HCT116 (cell line): ENCODE results near the gene TAF8. TPM values are rescaled to one million over a fixed set of nuclear protein-coding genes. Genes with fewer than 3 reads are reported as not detected.

Source experiments
- ATAC-seq: fragments of 200-7000 bp; cut with Tn5 transposase; 2 replicates; pipeline ENCODE4 v1.9.1; 2020; ENCODE audit warnings: mild to moderate bottlenecking, moderate library complexity
- BruUV-seq: library from RNA; stranded (reverse); fragments of 400-500 nt; replicated peaks from 2 replicates; lab custom pipeline; 2021; lab: Mats Ljungman, UMichigan
- CTCF ChIA-PET: fragments of 300-600 bp; sonication (Branson Sonifier 250); formaldehyde crosslinking; loops from one replicate; lab custom pipeline; 2021; ENCODE audit warnings: antibody characterized with exemption; lab: Charles Lee
- POLR2A ChIA-PET: fragments of 300-600, 350-600 bp; sonication (Branson Sonifier 250); formaldehyde crosslinking; loops from one replicate; lab custom pipeline; 2021; ENCODE audit warnings: antibody characterized with exemption; lab: Charles Lee
- RAD21 ChIA-PET, 2 experiments: fragments of 300-600 bp; sonication (Branson Sonifier 250); formaldehyde crosslinking; loops; one replicate each; lab custom pipeline; 2023; ENCODE audit warnings: low total read pairs in 2 of 2; ENCODE audit not compliant: uncharacterized antibody in 2 of 2, unreplicated experiment in 2 of 2, low non-redundant PET in 1 of 2; lab: Charles Lee
- DNase-seq: peaks from one replicate; pipeline ENCODE4 v3.0.0-alpha.2; 2010; ENCODE audit warnings: low read depth, low spot score
- H2AFZ ChIP-seq: fragments of 200-600 bp; shearing (Covaris generic), sonication (generic); 2 replicates; pipeline ENCODE4 v1.6.1; 2017; ENCODE audit warnings: low read depth, mixed run types, mixed read lengths, antibody characterized with exemption, low read length; ENCODE audit not compliant: poor library complexity, severe bottlenecking
- H3K27ac ChIP-seq: 2 replicates; pipeline ENCODE4 v1.5.1; 2012; ENCODE audit warnings: low read depth, low read length
- H3K27me3 ChIP-seq: fragments of 200-600 bp; sonication (generic); 2 replicates; pipeline ENCODE4 v1.6.1; 2016; ENCODE audit warnings: mixed run types, low read length, mixed read lengths; ENCODE audit not compliant: insufficient read depth
- H3K36me3 ChIP-seq, 2 experiments: fragments of 200-500 bp in 1 of 2; fragments of 200-600 bp in 1 of 2; sonication (Bioruptor generic) in 1 of 2; sonication (generic) in 1 of 2; 2 replicates each; pipeline versions ENCODE4 v1.5.1 to v1.6.1; 2014 to 2016; ENCODE audit warnings: low read length in 2 of 2, inconsistent platforms in 1 of 2, mixed read lengths in 1 of 2, mixed run types in 1 of 2; ENCODE audit not compliant: insufficient read depth in 2 of 2, control insufficient read depth in 1 of 2
- H3K4me1 ChIP-seq, 2 experiments: fragments of 200-600 bp in 1 of 2; sonication (generic) in 1 of 2; 2 replicates each; pipeline versions ENCODE4 v1.5.1 to v1.6.1; 2012 to 2017; ENCODE audit warnings: low read length in 2 of 2, inconsistent platforms in 1 of 2, mild to moderate bottlenecking in 1 of 2, mixed read lengths in 1 of 2, mixed run types in 1 of 2, moderate library complexity in 1 of 2; ENCODE audit not compliant: insufficient read depth in 2 of 2, control insufficient read depth in 1 of 2
- H3K4me2 ChIP-seq: fragments of 200-600 bp; sonication (generic); 2 replicates; pipeline ENCODE4 v1.6.1; 2017; ENCODE audit warnings: mixed run types, low read length, mixed read lengths
- H3K4me3 ChIP-seq, 2 experiments: fragments of 200-600 bp in 1 of 2; sonication (generic) in 1 of 2; replicated peaks in 1 of 2; 2 replicates each; pipeline ENCODE4 v1.5.1; 2011 to 2016; ENCODE audit warnings: low read length in 2 of 2, control low read depth in 1 of 2, low read depth in 1 of 2, mild to moderate bottlenecking in 1 of 2, mixed read lengths in 1 of 2, mixed run types in 1 of 2
- H3K79me2 ChIP-seq: fragments of 200-600 bp; sonication (generic); 2 replicates; pipeline ENCODE4 v1.6.1; 2017; ENCODE audit warnings: mild to moderate bottlenecking, mixed run types, low read length, moderate library complexity, mixed read lengths; ENCODE audit not compliant: insufficient read depth
- H3K9ac ChIP-seq: fragments of 200-600 bp; sonication (generic); 2 replicates; pipeline ENCODE4 v1.6.1; 2016; ENCODE audit warnings: low read length, mixed read lengths
- H3K9me2 ChIP-seq: fragments of 200-600 bp; sonication (generic), shearing (Covaris generic); 2 replicates; pipeline ENCODE4 v1.6.1; 2017; ENCODE audit warnings: mixed run types, mild to moderate bottlenecking, moderate library complexity; ENCODE audit not compliant: insufficient read depth
- H3K9me3 ChIP-seq, 2 experiments: fragments of 200-500 bp in 1 of 2; fragments of 200-600 bp in 1 of 2; sonication (Bioruptor generic) in 1 of 2; sonication (generic) in 1 of 2; 2 replicates each; pipeline ENCODE4 v1.6.1; 2014 to 2017; ENCODE audit warnings: low read length in 2 of 2, mixed read lengths in 2 of 2, inconsistent platforms in 1 of 2, low read depth in 1 of 2, mild to moderate bottlenecking in 1 of 2, mixed run types in 1 of 2, moderate library complexity in 1 of 2; ENCODE audit not compliant: control insufficient read depth in 1 of 2, insufficient read depth in 1 of 2
- H4K20me1 ChIP-seq: fragments of 200-600 bp; sonication (generic), shearing (Covaris generic); 2 replicates; pipeline ENCODE4 v1.6.1; 2017; ENCODE audit warnings: mixed run types, mild to moderate bottlenecking, moderate library complexity; ENCODE audit not compliant: insufficient read depth
- CBX3 ChIP-seq: IDR thresholded peaks from 2 replicates; pipeline ENCODE4 v1.6.1; 2012; ENCODE audit warnings: low read depth
- CEBPB ChIP-seq: IDR thresholded peaks from 2 replicates; pipeline ENCODE4 v1.6.1; 2012; ENCODE audit warnings: low read depth
- FOSL1 ChIP-seq: IDR thresholded peaks from 2 replicates; pipeline ENCODE4 v1.6.1; 2012; ENCODE audit warnings: low read depth
- JUND ChIP-seq: IDR thresholded peaks from 2 replicates; pipeline ENCODE4 v1.6.1; 2012
- RAD21 ChIP-seq: IDR thresholded peaks from 2 replicates; pipeline ENCODE4 v1.6.1; 2012; ENCODE audit warnings: low read depth, mild to moderate bottlenecking
- SP1 ChIP-seq: IDR thresholded peaks from 2 replicates; pipeline ENCODE4 v1.6.1; 2012; ENCODE audit warnings: low read depth
- SRF ChIP-seq: IDR thresholded peaks from 2 replicates; pipeline ENCODE4 v1.6.1; 2012; ENCODE audit warnings: low read depth
- TCF7L2 ChIP-seq: IDR thresholded peaks from 2 replicates; pipeline ENCODE4 v1.7.0; 2011; ENCODE audit warnings: borderline replicate concordance, inconsistent platforms; ENCODE audit not compliant: insufficient read depth, insufficient read length; ENCODE audit errors: extremely low read depth
- YY1 ChIP-seq: IDR thresholded peaks from 2 replicates; pipeline ENCODE4 v1.6.1; 2011; ENCODE audit warnings: low read length, low read depth, moderate library complexity, mild to moderate bottlenecking; ENCODE audit not compliant: insufficient replicate concordance; ENCODE audit errors: extremely low read depth
- ZBTB33 ChIP-seq: IDR thresholded peaks from 2 replicates; pipeline ENCODE4 v1.6.1; 2011; ENCODE audit warnings: mild to moderate bottlenecking, low read length, moderate library complexity; ENCODE audit not compliant: insufficient replicate concordance; ENCODE audit errors: extremely low read depth
- ZFX ChIP-seq: fragments of 450-650 bp; IDR thresholded peaks from 2 replicates; pipeline ENCODE4 v1.6.1; 2017
- ZNF274 ChIP-seq: fragments of 200-500 bp; sonication (Bioruptor generic); IDR thresholded peaks from 2 replicates; pipeline ENCODE4 v1.6.1; 2014; ENCODE audit warnings: mild to moderate bottlenecking, low read depth, low read length, inconsistent platforms
- intact Hi-C: fragments of 100-400 bp; cut with micrococcal nuclease; formaldehyde crosslinking; loops from 2 replicates; pipeline ENCODE4 v1.10.0; 2022
- total RNA-seq: library from RNA; stranded (reverse); gene quantifications from one replicate; pipeline ENCODE4 v1.2.1, GENCODE V29; 2021; ENCODE audit not compliant: unreplicated experiment

Gene TAF8
- total RNA-seq, 1 experiment from 2014 or later: 29.5 TPM

DNA sequence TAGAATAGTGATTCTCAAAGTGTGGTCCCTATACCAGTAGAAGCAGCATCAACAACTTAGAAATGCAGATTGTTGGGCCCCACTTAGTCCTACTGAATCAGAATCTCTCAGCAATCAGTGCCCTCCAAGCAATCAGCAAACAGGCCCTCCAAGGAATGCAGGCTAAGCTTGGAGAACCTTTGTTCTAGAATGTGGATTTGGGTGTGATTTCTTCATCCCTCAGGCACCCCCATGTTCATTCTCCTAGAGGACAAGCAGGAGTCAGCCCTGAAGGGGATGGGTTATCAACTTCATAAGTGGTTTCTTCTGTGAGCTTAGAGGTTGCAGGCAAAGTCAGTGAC lies 40.5 kb upstream of the TAF8 start:
- ATAC-seq (no peak), DNase-seq (no peak)
- Histone ChIP-seq H4K20me1 (no peaks in the 10 kb centered on the region), H3K9me2 (no peaks in the 10 kb centered on the region), H3K9me3 (no peaks in the 10 kb centered on the region), H3K4me3 (no peak overlapping the region), H3K4me1 (peaks cover 0 to 6% of the 10 kb centered on the region in 2 experiments; a peak in 1 of 4 replicates), H3K79me2 (no peaks in the 10 kb centered on the region), H2AFZ (no peak overlapping the region), H3K9ac (no peak overlapping the region), H3K27ac (no peak overlapping the region), H3K4me2 (no peak overlapping the region), H3K36me3 (no peaks in the 10 kb centered on the region), H3K27me3 (no peaks in the 10 kb centered on the region)
- ChIA-PET RAD21 (no interaction called here), POLR2A (no interaction called here), CTCF (no interaction called here)
- intact Hi-C loops: no loop called here
- TF ChIP-seq RAD21: no peak
- TF ChIP-seq ZNF274: no peak
- TF ChIP-seq CEBPB: no peak
- TF ChIP-seq YY1: no peak
- no peak for TF ChIP-seq TCF7L2
- no peak for TF ChIP-seq FOSL1
- no peak for TF ChIP-seq ZBTB33
- no peak for TF ChIP-seq ZFX
- no peak for TF ChIP-seq CBX3
- TF ChIP-seq SRF: no peak
- TF ChIP-seq JUND: no peak
- no peak for TF ChIP-seq SP1
- no TSS peak for BruUV-seq
